HG03378 (cell line): ENCODE measurements around the gene ZNF487.
"Not testable (repeated sequence)": the region's sequence is repeated elsewhere in the genome, so short reads cannot be mapped to it uniquely, and the experiment has no call there.

ENCODE experiments used
- ATAC-seq: cut with Tn5 transposase; IDR thresholded peaks from one replicate; pipeline ENCODE4 v1.9.1; 2021; ENCODE audit warnings: mild to moderate bottlenecking, moderate library complexity; ENCODE audit not compliant: unreplicated experiment

Gene ZNF487

GRCh38 chr10:43430926-43431663, 5.8 kb upstream of the ZNF487 start:
- ATAC-seq: no peak

DNA sequence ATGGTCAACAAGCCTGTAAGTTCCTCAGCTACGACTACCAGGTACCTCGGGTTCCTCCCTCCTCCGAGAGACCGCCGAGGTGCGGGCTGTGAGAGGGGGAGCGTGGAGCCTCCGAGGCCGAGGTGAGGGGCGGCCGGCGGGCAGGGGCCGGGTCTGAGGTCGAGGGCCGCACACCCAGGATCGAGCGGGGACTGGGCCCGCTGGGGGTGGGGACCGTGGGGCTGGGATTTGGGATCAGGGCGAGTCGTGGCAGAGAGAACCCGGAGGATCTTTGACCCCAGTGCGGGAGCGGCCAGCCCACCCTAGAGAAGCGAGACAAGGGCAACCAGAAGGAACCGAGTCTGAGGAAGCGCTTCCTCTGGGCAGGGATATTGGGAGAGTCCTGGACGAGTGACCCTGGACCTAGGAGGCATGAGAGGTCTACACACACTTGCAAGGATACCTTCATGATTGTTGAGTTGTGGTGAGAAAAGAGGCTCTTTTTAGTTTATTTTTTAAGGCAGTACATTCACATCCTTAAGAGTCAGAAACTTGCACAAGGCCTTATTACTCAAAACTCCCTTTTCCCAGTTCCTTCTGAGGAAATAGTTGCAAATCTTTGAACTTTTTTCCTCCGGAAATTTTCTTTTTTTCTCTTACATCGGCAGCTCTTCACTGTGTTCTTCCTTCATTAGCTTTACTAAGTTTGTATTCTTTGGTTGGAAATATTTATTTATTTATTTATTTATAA, 395 bp downstream of the ZNF487 start:
- ATAC-seq: no peak

DNA sequence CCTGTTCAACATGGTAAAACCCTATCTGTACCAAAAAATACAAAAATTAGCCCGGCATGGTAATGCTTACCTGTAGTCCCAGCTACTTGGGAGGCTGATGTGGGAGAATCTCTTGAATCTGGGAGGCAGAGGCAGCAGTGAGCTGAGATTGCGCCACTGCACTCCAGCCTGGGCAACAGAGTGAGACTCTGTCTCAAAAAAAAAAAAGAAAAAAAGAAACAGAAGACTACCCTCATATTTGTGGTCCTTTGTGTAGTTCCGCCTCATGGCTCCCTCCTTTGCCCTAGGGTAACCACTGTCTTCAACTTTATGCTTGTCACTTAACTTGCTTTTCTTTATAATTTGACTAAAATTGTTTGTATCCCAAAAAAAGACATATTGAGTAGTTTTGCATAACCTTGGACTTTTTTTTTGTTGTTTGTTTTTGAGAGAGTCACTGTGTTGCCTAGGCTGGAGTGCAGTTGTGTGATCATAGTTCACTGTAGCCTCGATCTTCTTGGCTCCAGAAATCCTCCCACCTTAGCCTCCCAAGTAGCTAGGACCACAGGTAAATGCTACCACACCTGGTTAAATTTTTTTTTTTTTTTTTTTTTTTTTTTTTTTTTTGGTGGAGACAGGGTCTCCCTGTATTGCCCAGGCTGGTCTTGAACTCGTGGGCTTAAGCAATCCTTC, 3.7 kb downstream of the ZNF487 start:
- no peak for ATAC-seq

GRCh38 chr10:43444323-43444722, 7.4 kb downstream of the ZNF487 start:
- ATAC-seq: no peak

DNA sequence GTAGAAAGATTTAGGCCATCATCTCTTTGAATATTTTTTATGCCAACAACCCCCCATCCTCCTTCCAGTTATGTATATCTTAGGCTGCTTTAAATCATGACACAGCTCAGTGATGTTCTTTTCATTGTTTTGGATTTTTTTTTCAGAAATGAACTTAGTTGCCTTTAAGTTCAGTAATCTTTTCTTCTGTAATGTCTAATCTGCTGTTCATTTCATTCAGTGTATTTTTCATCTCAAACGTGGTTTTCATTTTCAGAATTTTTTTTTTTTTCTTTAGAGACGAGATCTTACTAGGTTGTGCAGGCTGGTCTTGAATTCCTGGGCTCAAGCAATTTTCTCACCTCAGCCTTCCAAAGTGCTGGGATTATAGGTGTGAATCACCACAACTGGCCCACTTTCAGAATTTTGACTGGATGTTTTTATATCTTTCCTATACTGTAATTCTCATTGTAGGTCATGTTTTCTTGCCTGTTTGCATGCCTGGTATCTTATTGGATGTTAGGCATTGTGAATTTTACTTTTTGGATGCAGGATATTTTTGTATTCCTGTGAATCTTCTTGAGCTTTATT, 8.1 kb downstream of the ZNF487 start:
- ATAC-seq: no peak

- not testable (repeated sequence) for ATAC-seq
These were observed 9.5 kb downstream of the ZNF487 start for GRCh38 chr10:43446219-43447017.

- ATAC-seq: no peak
These were observed 11.8 kb downstream of the ZNF487 start for GRCh38 chr10:43448742-43449141.

GRCh38 chr10:43452356-43452914, 15.5 kb downstream of the ZNF487 start:
- peak; percentile 1 for ATAC-seq

DNA sequence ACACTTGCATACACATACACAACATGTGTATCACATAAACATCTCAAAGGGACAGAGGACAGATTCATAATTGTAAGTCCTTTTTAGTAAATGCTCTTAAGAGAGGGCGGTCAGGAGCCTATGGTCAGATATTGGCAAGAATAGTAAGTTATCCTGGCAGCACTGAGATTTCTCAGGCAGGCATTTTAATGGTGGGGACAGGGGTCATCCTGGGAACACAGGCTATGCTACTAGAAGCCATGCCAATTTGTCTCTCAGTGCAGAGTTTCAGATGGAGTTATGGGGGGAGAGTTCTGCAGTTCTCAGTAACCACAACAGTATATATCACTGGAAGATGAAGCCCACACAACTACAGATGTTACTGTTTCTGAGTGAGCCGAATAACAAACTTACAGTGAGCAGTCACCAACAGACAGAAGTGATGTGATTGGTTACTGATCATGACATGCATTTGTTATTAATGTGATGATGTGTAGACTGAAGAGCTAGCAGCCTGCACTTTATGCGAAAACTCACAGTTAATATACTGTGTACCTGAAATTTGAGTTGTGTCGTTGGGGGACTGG, 16.4 kb downstream of the ZNF487 start:
- ATAC-seq: peak; percentile 48

- not testable (repeated sequence) for ATAC-seq
These were observed 17.1 kb downstream of the ZNF487 start for GRCh38 chr10:43454025-43454424.

DNA sequence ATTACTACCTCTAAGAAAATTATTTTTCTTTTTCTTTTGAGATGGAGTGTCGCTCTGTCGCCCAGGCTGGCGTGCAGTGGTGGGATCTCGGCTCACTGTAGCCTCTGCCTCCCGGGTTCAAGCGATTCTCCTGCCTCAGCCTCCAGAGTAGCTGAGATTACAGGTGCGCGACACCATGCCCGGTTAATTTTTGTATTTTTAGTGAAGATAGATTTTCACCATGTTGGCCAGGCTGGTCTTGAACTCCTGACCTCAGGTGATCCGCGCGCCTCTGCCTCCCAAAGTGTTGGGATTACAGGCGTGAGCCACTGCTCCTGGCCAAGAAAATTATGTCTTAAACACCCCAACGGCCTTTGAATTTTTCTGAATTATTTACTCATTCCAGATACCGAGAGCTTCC, 19.6 kb downstream of the ZNF487 start:
- ATAC-seq: not testable (repeated sequence)

DNA sequence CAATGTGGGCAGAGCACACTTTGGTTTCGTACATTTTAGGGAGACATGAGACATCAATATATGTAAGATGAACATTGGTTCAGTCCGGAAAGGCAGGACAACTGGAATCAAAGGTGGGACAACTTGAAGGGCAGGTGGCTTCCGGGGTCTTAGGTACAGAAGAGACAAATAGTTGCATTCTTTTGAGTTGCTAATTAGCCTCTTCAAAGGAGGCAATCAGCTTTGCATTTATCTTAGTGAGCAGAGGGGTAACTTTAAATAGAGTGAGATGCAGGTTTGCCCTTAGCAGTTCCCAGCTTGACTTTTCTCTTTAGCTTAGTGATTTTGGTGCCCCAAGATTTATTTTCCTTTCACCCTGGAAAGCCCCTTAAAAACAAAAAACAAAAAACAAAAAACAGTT, 21.3 kb downstream of the ZNF487 start:
- ATAC-seq: no peak

GRCh38 chr10:43461950-43462349, 25.0 kb downstream of the ZNF487 start:
- peak; percentile 75 for ATAC-seq

DNA sequence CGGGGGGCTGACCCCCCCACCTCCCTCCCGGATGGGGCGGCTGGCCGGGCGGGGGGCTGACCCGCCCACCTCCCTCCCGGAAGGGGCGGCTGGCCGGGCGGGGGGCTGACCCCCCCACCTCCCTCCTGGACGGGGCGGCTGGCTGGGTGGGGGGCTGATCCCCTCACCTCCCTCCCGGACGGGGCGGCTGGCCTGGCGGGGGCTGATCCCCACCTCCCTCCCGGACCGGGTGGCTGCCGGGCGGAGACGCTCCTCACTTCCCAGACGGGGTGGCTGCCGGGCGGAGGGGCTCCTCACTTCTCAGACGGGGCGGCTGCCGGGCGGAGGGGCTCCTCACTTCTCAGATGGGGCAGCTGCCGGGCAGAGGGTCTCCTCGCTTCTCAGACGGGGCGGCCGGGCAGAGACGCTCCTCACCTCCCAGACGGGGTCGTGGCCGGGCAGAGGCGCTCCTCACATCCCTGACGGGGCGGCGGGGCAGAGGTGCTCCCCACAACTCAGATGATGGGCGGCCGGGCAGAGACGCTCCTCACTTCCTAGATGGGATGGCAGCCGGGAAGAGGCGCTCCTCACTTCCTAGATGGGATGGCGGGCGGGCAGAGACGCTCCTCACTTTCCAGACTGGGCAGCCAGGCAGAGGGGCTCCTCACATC, 28.3 kb downstream of the ZNF487 start:
- ATAC-seq: not testable (repeated sequence)

- not testable (repeated sequence) for ATAC-seq
These were observed 28.8 kb downstream of the ZNF487 start for GRCh38 chr10:43465736-43466120.

DNA sequence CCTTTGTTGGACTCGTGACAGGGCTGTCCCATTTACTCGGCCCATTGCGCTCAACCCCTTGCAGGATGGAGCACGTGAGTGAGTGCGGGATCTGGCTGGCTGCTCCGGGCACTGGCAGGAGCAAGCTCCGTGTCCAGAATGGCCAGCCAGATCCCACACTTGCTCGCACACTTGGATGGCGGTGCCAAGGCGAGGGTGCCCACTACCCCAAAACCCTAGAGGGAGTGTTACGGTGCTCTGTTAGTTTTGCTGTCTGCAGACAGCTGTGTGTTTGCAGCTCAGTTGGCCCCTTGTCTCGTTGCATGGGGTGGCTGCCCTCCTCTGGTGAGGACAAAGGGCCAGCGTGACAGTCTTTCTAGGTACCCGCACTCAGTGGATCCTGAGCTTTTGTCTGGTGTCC, 34.2 kb downstream of the ZNF487 start:
- ATAC-seq: no peak

DNA sequence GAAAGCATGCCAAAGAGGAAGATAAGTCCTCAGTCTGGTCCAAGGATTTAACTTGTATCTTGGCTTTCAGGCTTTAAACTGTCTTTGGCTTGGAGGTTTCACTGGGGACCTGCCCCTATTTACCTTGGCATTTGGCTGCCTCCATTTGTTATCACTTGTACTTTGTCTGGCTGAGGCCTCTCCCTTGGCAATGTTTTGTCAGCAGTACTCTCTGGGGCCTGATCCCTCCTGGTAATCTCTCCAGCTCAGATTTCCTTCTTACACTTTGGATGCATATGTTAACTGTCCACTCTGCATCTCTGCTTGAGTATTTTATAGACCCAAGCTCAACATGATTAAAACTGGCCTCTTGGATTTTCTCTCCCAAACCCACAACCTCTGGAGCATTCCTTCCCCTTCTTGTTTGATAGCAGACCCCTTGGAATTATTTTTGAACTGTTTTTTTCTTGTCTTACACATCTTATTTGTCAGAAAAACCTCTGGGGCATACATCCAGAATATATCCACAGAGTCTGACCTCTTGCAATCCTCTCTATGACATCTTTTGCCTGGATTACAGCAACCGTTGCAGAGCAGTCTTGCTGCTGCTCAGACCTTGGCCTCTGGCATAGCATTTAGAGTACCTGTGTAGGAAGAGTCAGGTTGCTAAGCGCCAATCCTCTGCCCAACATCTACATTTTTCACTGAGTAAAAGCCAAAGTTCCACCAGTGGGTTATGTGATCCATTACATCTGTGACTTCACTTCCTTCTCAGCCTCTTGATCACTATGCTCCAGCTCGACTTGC, 35.2 kb downstream of the ZNF487 start:
- no peak for ATAC-seq

- no peak for ATAC-seq
These were observed 42.4 kb downstream of the ZNF487 start for GRCh38 chr10:43479275-43479674.
